Endothelial cell of umbilical vein (primary cell): ENCODE data around the gene TTC3. TPM values are rescaled to one million over a fixed set of nuclear protein-coding genes. Genes with fewer than 3 reads are reported as not detected.

Source experiments
- BruUV-seq: library from RNA; stranded (reverse); fragments of 400-500 nt; replicated peaks from 2 replicates; lab custom pipeline; 2021; lab: Mats Ljungman, UMichigan
- CTCF ChIA-PET: fragments of 300-600, 350-600 bp; sonication (Branson Sonifier 250); formaldehyde crosslinking; loops from one replicate; lab custom pipeline; 2021; ENCODE audit warnings: antibody characterized with exemption, inconsistent platforms; lab: Charles Lee
- POLR2A ChIA-PET: fragments of 300-600, 350-600 bp; sonication (Branson Sonifier 250); formaldehyde crosslinking; loops from one replicate; lab custom pipeline; 2021; ENCODE audit warnings: antibody characterized with exemption, inconsistent platforms; lab: Charles Lee
- DNase-seq: peaks from one replicate; pipeline ENCODE4 v3.0.0-alpha.2; 2011; ENCODE audit warnings: low read depth, low spot score
- FAIRE-seq: peaks from 2 replicates; lab custom pipeline; 2011; peaks lifted over from hg19 to GRCh38; lab: Jason Lieb, UNC
- H2AFZ ChIP-seq: 2 replicates; pipeline ENCODE4 v1.6.0; 2012; ENCODE audit warnings: low read depth, low read length, control low read depth, inconsistent platforms
- H3K27ac ChIP-seq: 2 replicates; pipeline ENCODE4 v1.5.1; 2011; ENCODE audit warnings: low read depth, mild to moderate bottlenecking, control low read depth, low read length, moderate library complexity; ENCODE audit not compliant: insufficient read depth
- H3K27me3 ChIP-seq, 2 experiments: 2 replicates each; pipeline versions ENCODE4 v1.6.0 to v1.6.1; 2011; ENCODE audit warnings: low read length in 2 of 2, mixed read lengths in 1 of 2; ENCODE audit not compliant: control insufficient read depth in 2 of 2, insufficient read depth in 2 of 2
- H3K36me3 ChIP-seq, 2 experiments: 2 replicates in 1 of 2; 3 replicates in 1 of 2; pipeline ENCODE4 v1.5.1; 2011; ENCODE audit warnings: low read length in 2 of 2, mild to moderate bottlenecking in 1 of 2, moderate library complexity in 1 of 2; ENCODE audit not compliant: control insufficient read depth in 2 of 2, insufficient read depth in 2 of 2; ENCODE audit errors: extremely low read depth in 1 of 2
- H3K4me1 ChIP-seq: 3 replicates; pipeline ENCODE4 v1.5.1; 2011; ENCODE audit warnings: mild to moderate bottlenecking, low read length; ENCODE audit not compliant: control insufficient read depth, insufficient read depth; ENCODE audit errors: extremely low read depth
- H3K4me2 ChIP-seq: 2 replicates; pipeline ENCODE4 v1.6.1; 2011; ENCODE audit warnings: low read length, control low read depth, mixed read lengths; ENCODE audit not compliant: insufficient read depth
- H3K4me3 ChIP-seq, 3 experiments: fragments of 200-600 bp in 1 of 3; sonication (generic), shearing (Covaris generic) in 1 of 3; replicated peaks in 1 of 3; 2 replicates each; pipeline ENCODE4 v1.5.1; 2011 to 2016; ENCODE audit warnings: control low read depth in 3 of 3, low read length in 3 of 3, mild to moderate bottlenecking in 2 of 3, inconsistent platforms in 1 of 3, low read depth in 1 of 3, moderate library complexity in 1 of 3; ENCODE audit not compliant: insufficient read depth in 1 of 3
- H3K79me2 ChIP-seq: 2 replicates; pipeline ENCODE4 v1.6.0; 2012; ENCODE audit warnings: low read length, inconsistent platforms; ENCODE audit not compliant: control insufficient read depth, insufficient read depth
- H3K9ac ChIP-seq: replicated peaks from 2 replicates; pipeline ENCODE3; 2011; ENCODE audit warnings: low read length, control low read depth; ENCODE audit not compliant: insufficient read depth; ENCODE audit errors: extremely low read depth
- H3K9me1 ChIP-seq: replicated peaks from 3 replicates; pipeline ENCODE4 v1.6.0; 2011; ENCODE audit warnings: mild to moderate bottlenecking, low read length; ENCODE audit not compliant: control insufficient read depth, insufficient read depth; ENCODE audit errors: extremely low read depth
- H3K9me3 ChIP-seq: replicated peaks from 2 replicates; pipeline ENCODE4 v1.5.1; 2012; ENCODE audit warnings: low read length, inconsistent platforms; ENCODE audit not compliant: control insufficient read depth, insufficient read depth
- H4K20me1 ChIP-seq: replicated peaks from 2 replicates; pipeline ENCODE3; 2011; ENCODE audit warnings: mild to moderate bottlenecking, low read length; ENCODE audit not compliant: control insufficient read depth, insufficient read depth; ENCODE audit errors: extremely low read depth
- GATA2 ChIP-seq: IDR thresholded peaks from 2 replicates; pipeline ENCODE4 v1.7.0; 2011; ENCODE audit warnings: low read depth, mild to moderate bottlenecking, moderate library complexity, mixed read lengths, low read length; ENCODE audit not compliant: insufficient read length, insufficient read depth
- POLR2A ChIP-seq: IDR thresholded peaks from 2 replicates; pipeline ENCODE4 v1.6.1; 2012; ENCODE audit warnings: low read depth, mild to moderate bottlenecking, control low read depth, low read length
- dilution Hi-C: fragments of 300-500 bp; cut with MboI; formaldehyde crosslinking; loops from one replicate; pipeline ENCODE4 v1.15.0; 2019; ENCODE audit warnings: low sequenced_read_pairs; ENCODE audit not compliant: extremely low pct_ligation_motif_present
- intact Hi-C: fragments of 100-400 bp; cut with micrococcal nuclease; formaldehyde crosslinking; loops from one replicate; pipeline ENCODE4 v1.10.0; 2022
- polyA plus RNA-seq, 4 experiments: library from polyadenylated mRNA; depleted of rRNA in 3 of 4; stranded (reverse) in 3 of 4; unstranded in 1 of 4; fragments of >200 nt; gene quantifications; 2 replicates each; pipeline versions ENCODE4 v1.2.1 to v1.2.3, GENCODE V29; 2011 to 2012; ENCODE audit warnings: missing spikeins in 1 of 4
- small RNA-seq: library from RNA; depleted of rRNA; stranded (forward); fragments of <200 nt; gene quantifications from one replicate; pipeline ENCODE3, GENCODE V24; 2012; ENCODE audit warnings: low replicate concordance, low read depth; ENCODE audit not compliant: insufficient read depth, insufficient read length
- total RNA-seq: library from RNA; stranded (reverse); gene quantifications from 2 replicates; pipeline ENCODE4 v1.2.3, GENCODE V29; 2021
- TF ChIP-seq, protein P1 (sequence below), 2 donors: IDR thresholded peaks; 1 replicate in 1 of 2; 2 replicates in 1 of 2; pipeline ENCODE4 v1.5.1; 2011; ENCODE audit warnings: low read length in 2 of 2, mild to moderate bottlenecking in 2 of 2, moderate library complexity in 2 of 2, control low read depth in 1 of 2, inconsistent platforms in 1 of 2, low read depth in 1 of 2; ENCODE audit not compliant: insufficient read depth in 1 of 2; ENCODE audit errors: extremely low read depth in 1 of 2

Gene TTC3
- total and polyA plus RNA-seq, 2 donors (not counting 3 experiments of a cell fraction or from before 2014, with no cell fraction given) = 26.2 to 113 TPM

DNA sequence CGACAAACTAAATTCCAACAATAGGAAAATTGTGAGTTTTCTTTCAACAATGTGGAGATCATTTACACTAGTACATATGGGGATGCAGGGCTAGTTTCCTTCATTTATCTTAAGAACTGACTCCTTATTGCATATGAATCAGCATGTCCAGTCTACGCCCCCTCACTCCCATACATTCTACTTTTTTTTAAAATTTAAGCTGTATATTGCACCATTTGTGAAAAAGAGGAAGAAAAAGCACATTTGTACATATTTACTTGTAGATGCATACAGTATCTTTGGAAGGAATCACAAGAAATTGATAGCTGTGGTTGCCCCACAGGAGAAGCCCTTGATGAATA is 178.2 kb downstream of the TTC3 start:
- H3K9me1 ChIP-seq = no peaks in the 10 kb centered on the region
- H3K4me3 ChIP-seq = no peak overlapping the region
- H4K20me1 ChIP-seq = peaks cover 12% of the 10 kb centered on the region
- no peaks in the 10 kb centered on the region for H3K9me3 ChIP-seq
- H3K27me3 ChIP-seq = no peaks in the 10 kb centered on the region
- dilution Hi-C loops = no loop called here
- H3K9ac ChIP-seq = no peak overlapping the region
- ChIA-PET CTCF (interaction anchor here (0.6 to 1.2 kb wide), 2 partner anchors 15 to 24 kb away, joined by 3 read pairs; no protein-coding TSS in a partner anchor), POLR2A (no interaction called here)
- H3K27ac ChIP-seq = no peak overlapping the region
- H3K79me2 ChIP-seq = peaks cover 61% of the 10 kb centered on the region
- intact Hi-C loops = no loop called here
- no peak overlapping the region for H3K4me2 ChIP-seq
- BruUV-seq = no TSS peak
- FAIRE-seq (no peak), DNase-seq (no peak)
- H2AFZ ChIP-seq = no peak overlapping the region
- TF ChIP-seq, protein P1, sequence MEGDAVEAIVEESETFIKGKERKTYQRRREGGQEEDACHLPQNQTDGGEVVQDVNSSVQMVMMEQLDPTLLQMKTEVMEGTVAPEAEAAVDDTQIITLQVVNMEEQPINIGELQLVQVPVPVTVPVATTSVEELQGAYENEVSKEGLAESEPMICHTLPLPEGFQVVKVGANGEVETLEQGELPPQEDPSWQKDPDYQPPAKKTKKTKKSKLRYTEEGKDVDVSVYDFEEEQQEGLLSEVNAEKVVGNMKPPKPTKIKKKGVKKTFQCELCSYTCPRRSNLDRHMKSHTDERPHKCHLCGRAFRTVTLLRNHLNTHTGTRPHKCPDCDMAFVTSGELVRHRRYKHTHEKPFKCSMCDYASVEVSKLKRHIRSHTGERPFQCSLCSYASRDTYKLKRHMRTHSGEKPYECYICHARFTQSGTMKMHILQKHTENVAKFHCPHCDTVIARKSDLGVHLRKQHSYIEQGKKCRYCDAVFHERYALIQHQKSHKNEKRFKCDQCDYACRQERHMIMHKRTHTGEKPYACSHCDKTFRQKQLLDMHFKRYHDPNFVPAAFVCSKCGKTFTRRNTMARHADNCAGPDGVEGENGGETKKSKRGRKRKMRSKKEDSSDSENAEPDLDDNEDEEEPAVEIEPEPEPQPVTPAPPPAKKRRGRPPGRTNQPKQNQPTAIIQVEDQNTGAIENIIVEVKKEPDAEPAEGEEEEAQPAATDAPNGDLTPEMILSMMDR (IDR thresholded peaks at IDR 0.05; ENCODE audit: extremely low read depth in 1 of 2, insufficient read depth in 1 of 2, low read depth in 1 of 2, low read length in 2 of 2) = no peak
- TF ChIP-seq GATA2 (no peak), POLR2A (no peak)
- no peaks in the 10 kb centered on the region for H3K4me1 ChIP-seq
- no peaks in the 10 kb centered on the region for H3K36me3 ChIP-seq

Small RNA genes within 50 kb of the gene (small RNA-seq; reads per million reads assigned to genes)
- gene RN7SL678P = not detected
- gene RNU6-696P = not detected

Other genes starting within 250 kb of the TTC3 start
- 13.9 and 17.2 TPM in 2 replicates for gene HLCS, start 106.6 kb upstream of the TTC3 start, total RNA-seq
- gene HLCS, start 106.6 kb upstream of the TTC3 start, polyA plus RNA-seq = 4.4 and 6.7 TPM in 2 replicates
- gene RIPPLY3, start 66.6 kb upstream of the TTC3 start, total RNA-seq = not detected in 2 replicates
- 0.03 TPM in 1 of 2 replicates, not detected in the other for gene RIPPLY3, start 66.6 kb upstream of the TTC3 start, polyA plus RNA-seq
- gene PIGP, start 183 bp upstream of the TTC3 start, total RNA-seq = 11.4 and 12.5 TPM in 2 replicates
- gene PIGP, start 183 bp upstream of the TTC3 start, polyA plus RNA-seq = 18.3 and 18.9 TPM in 2 replicates
- gene VPS26C, start 194.1 kb downstream of the TTC3 start, total RNA-seq = 53.7 and 57.3 TPM in 2 replicates
- gene VPS26C, start 194.1 kb downstream of the TTC3 start, polyA plus RNA-seq = 32.1 and 35.2 TPM in 2 replicates